HG03139 (cell line): ENCODE measurements around the gene KIAA2012.

Experiments
- ATAC-seq: cut with Tn5 transposase; IDR thresholded peaks from one replicate; pipeline ENCODE4 v1.9.1; 2021; ENCODE audit not compliant: unreplicated experiment

Gene KIAA2012

DNA sequence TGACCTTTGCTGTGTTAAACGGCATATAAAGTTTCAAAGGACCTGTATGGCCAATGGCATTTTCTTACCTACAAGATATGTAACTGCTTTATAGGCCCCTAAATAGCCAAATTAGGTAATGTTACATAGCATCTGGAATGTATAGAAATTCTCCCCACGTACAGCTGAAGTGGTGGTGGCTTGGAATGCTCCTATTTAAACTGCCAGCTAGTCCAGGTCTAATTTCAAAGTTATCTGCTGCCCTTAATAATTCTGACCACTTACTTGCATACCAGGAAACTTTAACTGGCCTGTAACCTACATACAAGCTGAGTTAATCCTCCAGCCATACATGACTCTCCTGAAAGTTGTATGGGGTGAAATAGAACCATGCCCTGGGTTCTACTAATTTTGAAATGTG is 1.3 kb downstream of the KIAA2012 start:
- ATAC-seq: no peak

DNA sequence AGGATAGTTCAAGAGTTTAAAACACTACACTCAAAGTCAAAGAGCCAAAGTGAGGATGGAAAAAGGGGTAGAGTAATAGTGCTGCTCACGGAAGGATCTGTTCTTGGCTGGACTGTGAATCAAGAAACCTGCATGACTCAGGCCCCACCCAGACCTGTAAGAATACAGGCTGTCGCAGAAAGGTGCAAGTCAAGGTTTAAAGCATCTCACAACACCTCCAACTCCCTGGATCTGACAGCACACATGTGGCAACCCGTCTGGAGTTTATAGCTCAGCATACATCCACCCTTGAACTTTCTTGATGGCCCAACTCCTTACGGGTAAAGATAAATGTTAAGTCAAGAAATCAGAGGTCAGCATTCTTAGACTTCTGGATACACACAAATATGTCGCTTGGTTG is 6.3 kb downstream of the KIAA2012 start:
- no peak for ATAC-seq

- no peak for ATAC-seq
Observed at GRCh38 chr2:202084265-202084664, 11.2 kb downstream of the KIAA2012 start.

GRCh38 chr2:202088777-202089176 is 15.7 kb downstream of the KIAA2012 start:
- ATAC-seq: no peak

- ATAC-seq: no peak
Observed at GRCh38 chr2:202090530-202090929, 17.5 kb downstream of the KIAA2012 start.

- ATAC-seq: no peak
Observed at GRCh38 chr2:202091476-202091875, 18.4 kb downstream of the KIAA2012 start.

DNA sequence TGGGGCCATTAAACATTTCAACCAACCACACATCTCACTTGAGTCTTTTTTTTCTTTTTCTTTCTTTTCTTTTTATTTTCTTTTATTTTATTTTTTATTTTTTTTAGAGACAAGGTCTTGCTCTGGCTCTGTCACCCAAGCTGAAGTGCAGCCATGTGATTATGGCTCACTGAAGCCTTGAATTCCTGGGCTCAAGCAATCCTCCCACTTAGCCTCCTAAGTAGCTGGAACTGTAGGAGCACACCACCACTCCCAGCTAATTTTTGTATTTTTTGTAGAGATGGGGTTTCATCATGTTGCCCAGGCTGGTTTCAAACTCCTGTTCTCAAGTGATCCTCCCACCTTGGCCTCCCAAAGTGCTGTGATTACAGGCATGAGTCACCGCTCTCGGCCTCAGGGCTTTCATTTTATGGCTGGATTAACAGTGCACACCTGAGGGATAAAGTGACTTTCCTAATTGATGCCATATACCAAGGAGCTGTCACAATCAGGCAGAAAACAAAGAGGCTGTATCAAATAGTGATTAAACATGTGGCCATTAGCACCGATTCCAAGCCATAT is 21.5 kb downstream of the KIAA2012 start:
- ATAC-seq: no peak

- no peak for ATAC-seq
Observed at GRCh38 chr2:202095235-202095634, 22.2 kb downstream of the KIAA2012 start.

DNA sequence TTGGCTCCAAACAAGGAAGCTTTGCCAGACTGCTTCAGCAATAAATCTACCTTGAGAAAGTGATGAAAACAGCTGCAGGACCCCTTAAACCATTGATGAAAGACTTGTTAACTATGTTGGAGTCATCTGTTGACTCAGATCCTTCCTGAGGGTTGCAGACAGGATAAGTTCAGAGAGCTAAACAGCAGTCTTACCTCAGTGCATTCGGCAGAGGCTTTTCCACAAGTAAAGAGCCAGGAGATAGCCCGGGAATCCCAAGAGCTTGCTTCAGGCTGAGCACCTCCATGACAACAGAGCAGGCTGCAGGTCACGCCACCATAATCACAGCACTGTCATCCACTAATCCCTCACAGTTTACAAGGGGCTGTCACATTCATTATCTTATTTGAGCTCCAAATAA is 23.7 kb downstream of the KIAA2012 start:
- ATAC-seq: no peak

GRCh38 chr2:202098291-202098690 is 25.2 kb downstream of the KIAA2012 start:
- ATAC-seq: no peak

GRCh38 chr2:202099515-202099914 is 26.5 kb downstream of the KIAA2012 start:
- no peak for ATAC-seq

DNA sequence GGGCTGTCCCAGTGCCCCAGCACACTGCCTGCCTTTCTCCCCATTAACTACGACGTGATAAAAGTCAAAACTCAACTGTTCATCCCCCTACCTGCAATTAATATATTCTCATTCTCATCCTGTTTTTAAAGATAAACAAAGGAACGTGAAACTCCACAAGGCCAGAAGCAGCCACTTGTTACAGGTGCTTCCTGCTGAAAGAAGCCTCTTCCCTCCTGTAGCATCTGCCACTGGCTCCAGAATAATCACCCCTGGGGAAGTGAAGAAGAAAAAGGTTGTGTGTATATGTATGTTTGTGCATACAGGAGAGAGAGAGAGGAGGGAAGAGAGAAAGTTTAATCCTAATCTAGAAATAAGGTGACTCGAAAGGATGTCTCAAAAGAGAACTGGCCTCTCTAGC is 27.1 kb downstream of the KIAA2012 start:
- ATAC-seq: no peak

DNA sequence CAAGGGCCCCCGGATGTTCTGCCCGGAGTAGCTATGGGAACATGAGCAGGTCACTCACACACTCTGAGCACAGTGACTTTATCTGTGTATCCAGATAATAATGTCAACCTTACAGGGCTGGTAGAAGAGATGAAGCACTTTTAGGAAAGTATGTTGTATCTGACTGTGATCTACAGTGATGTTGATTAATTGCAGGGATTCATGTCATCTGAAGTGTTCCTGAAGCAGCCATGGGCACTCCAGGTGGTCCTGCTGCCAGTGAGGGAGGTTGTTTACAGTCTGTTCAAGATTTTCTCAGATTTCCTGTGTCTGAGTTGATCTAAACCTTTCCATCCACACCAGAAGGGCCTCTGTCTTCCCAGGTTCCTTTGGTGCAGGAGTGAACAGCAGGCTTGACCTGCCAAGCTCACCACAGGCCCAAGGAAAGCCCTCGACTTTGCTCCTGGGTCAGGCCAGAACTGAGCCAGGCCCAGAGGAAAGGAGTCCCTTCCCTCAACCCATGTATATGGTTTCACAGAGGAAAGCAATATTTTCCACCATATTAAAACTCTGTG is 28.0 kb downstream of the KIAA2012 start:
- ATAC-seq: no peak

- no peak for ATAC-seq
Observed at GRCh38 chr2:202102425-202103000, 29.5 kb downstream of the KIAA2012 start.

DNA sequence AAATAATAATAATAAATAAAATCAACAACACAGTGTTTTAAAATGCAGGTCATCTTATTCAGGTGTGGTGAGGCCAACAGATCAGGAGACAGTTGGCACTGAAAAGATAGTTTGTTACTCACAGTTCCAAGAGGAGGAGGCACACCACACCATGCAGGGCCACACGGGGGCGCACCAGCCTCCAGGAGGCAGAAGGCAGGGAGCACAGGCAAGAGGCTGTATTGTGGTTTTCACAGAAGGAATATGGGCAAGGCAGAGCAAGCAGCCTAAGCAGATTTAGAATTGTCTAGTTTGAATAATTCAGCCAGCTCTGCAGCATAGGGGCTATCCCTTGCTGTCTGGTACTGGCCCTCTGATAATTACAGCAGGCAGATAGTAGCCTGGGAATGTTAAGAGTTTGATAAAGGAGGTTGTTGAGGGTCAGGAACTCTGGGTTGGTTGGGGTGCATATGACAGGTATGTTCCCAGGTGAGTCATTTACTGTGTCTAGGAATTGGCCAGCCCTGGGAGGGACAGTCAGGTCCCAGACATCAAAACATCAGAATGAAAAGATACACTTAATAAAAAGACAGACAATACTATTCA is 31.3 kb downstream of the KIAA2012 start:
- ATAC-seq: no peak

- ATAC-seq: no peak
Observed at GRCh38 chr2:202105025-202105424, 32.0 kb downstream of the KIAA2012 start.

DNA sequence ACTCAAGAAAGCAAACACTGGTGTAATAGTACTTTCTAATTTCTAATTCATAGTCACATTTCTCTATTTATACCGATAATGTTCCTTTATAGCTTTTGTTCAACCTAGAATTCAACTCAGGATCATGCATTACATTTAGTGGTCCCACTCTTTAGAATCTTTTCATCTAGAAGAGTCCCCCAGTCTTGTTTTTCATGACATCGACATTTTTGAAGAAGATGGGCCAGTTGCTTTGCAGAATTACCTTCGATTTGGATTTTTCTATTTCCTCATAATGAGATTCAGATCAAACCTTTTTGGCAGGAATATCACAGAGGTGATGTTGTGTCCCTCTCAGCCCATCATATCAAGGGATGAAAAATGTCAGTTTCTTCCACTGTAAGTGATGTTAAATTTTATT is 35.3 kb downstream of the KIAA2012 start:
- ATAC-seq: no peak

- ATAC-seq: no peak
Observed at GRCh38 chr2:202109139-202109736, 36.2 kb downstream of the KIAA2012 start.

DNA sequence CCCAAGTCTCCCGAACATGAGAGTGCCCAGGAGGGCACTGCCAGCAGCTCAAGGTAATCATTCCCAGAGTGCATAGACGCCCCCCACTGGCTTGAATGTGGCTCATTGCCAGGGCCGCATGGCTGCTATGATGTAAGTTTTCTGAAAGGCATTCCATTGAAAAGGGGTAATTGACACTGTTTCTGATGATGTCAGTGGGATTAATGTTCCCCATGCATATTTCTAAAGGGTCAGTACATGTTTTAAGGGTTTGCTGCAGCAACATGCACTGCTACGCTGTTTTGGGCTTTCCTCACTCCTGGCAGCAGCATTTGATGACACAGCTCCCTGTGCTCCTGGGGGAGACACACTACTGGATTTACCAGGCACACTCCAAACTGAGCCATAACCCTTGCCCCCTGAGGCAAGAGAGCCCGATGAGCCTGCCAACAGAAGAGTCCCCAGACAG is 36.7 kb downstream of the KIAA2012 start:
- ATAC-seq: no peak

- no peak for ATAC-seq
Observed at GRCh38 chr2:202110491-202110890, 37.4 kb downstream of the KIAA2012 start.

DNA sequence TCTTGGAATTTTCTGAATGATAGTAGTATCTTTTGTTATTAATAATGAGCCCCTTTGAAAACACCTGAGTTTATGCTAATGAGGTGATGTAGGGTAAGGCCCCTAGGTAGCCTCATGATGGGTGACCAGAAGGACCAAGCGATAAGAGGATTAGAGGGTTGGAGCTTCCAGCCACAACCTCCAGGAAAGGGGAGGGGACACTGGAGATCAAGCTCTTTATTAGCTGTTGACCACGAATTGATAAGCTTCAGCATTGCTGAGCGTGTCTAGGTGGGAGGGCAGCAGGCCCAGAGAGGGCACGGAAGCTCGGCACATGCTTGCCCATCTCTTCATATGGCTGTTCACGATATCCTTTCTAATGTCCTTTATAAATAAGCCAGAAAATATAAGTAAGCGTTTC is 39.0 kb downstream of the KIAA2012 start:
- no peak for ATAC-seq

DNA sequence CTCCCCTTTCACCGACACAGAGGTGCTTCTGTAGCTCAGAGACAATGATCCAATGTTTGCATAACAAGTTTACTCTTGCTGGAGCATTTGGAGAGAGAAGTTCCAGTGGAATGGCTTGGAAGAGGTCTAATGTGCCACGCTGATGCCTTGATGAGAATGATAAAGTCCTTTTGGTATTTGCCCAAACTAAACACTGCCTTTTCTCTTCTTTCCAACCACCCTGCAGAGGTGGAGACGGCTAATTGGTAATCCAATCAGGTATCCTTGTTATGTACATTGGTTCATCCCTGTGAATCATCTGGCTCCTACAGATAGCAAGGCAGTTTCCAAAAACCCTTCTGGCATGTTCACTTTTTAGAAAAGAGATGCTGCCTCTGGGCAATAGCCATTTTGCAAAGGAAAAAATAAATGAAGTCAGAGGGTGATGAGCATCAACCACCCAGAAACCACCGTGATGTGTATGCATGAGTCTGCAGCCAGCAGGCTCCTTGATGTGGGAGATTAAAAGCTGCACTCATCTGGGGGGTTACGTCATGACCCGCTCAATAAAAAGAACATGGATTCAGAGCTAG is 40.6 kb downstream of the KIAA2012 start:
- ATAC-seq: no peak
